Measurements from ENCODE around the gene SLX9.

SLX9 gene

DNA sequence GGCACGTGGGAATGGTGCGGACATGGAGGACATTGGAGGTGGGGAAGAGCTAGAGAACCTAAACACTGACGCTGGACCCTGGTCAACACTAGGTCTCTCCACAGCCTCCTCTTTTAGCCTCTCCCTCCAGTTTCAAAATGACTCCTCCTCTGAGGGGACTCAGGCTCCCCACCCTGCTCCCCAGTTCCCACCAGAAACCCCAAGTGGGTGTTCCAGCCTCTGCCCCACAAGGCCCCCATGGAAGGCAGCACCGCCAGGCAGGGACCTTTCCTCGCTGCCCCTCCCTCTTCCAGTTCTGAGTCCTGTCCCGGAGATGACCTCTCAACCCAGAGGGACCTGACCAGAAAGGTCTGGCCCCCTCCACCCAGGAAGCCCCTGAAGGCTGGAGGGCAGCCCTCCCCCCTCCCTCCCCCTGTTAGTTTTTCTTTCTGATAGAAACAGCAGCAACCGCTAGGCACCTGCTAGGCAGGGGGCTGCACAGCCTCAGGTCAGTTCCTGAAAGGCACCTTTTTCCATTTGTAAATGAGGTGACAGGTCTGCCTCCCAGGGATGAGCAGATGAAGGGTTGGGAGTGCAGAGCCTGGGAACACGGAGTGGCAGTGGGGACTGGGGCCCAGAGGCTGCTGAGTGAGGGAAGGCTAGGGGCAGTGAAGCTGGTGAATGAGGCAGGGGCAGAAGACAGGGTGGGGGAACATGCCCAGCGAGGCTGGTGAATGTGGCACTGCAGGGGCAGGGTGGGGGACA lies 9.9 kb upstream of the SLX9 start:
- H3K4me1 ChIP-seq (ENCODE audit: control insufficient read depth, insufficient read depth, low read length): peaks cover 13% of the 10 kb centered on the region
- H3K9me3 ChIP-seq (ENCODE audit: control insufficient read depth, low read length): no peaks in the 10 kb centered on the region
- no peak overlapping the region for H3K4me3 ChIP-seq (ENCODE audit: low read length)
- peaks cover 62% of the 10 kb centered on the region for H3K27me3 ChIP-seq (ENCODE audit: control insufficient read depth, insufficient read depth, low read length)
- no peaks in the 10 kb centered on the region for H3K36me3 ChIP-seq (ENCODE audit: control insufficient read depth, insufficient read depth, low read length)
- no peak overlapping the region for H3K9ac ChIP-seq (ENCODE audit: low read length)

DNA sequence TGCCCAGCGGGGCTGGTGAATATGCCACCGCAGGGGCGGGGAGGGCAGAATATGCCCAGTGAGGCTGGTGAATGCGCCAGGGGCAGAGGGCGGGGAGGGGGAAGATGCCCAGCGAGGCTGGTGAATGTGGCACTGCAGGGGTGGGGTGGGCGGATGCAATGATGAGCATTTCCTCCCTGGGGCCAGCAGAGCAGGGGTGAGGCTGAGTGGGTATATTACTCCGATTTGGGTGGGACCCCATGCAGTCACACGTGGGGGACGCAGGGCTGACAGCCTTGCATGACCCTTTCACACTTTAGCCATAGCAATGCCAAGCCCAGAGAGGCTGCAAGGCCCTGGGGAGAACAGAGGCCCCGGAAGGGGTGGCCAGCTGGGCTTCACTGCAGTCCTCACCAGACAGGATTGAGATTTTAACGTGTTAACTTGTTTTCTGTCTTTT lies 9.3 kb upstream of the SLX9 start:
- no peaks in the 10 kb centered on the region for H3K9me3 ChIP-seq (ENCODE audit: control insufficient read depth, low read length)
- peaks cover 62% of the 10 kb centered on the region for H3K27me3 ChIP-seq (ENCODE audit: control insufficient read depth, insufficient read depth, low read length)
- H3K36me3 ChIP-seq (ENCODE audit: control insufficient read depth, insufficient read depth, low read length): no peaks in the 10 kb centered on the region
- H3K9ac ChIP-seq (ENCODE audit: low read length): no peak overlapping the region
- H3K4me1 ChIP-seq (ENCODE audit: control insufficient read depth, insufficient read depth, low read length): peaks cover 13% of the 10 kb centered on the region
- H3K4me3 ChIP-seq (ENCODE audit: low read length): no peak overlapping the region

DNA sequence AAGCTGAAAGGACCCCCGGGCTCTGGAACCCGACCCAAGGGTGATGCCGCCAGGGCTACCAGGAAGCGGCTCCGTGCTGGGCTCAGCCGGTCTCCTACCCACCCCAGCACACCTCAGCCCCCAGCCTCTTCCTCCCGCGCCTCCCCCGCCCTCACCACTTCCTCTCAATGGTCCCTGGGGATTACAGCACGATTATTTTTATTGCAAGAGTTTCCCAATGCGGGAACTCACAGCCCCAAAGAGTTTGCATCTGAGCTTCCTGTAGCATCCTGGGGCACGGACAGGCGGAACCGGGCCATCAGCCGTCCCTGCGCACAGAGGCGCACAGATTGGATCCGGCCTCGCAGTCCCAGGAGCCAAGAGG lies 8.7 kb upstream of the SLX9 start:
- H3K4me1 ChIP-seq (ENCODE audit: control insufficient read depth, insufficient read depth, low read length): peaks cover 13% of the 10 kb centered on the region
- H3K36me3 ChIP-seq (ENCODE audit: control insufficient read depth, insufficient read depth, low read length): no peaks in the 10 kb centered on the region
- H3K4me3 ChIP-seq (ENCODE audit: low read length): no peak overlapping the region
- peaks cover 62% of the 10 kb centered on the region for H3K27me3 ChIP-seq (ENCODE audit: control insufficient read depth, insufficient read depth, low read length)
- H3K9me3 ChIP-seq (ENCODE audit: control insufficient read depth, low read length): no peaks in the 10 kb centered on the region
- H3K9ac ChIP-seq (ENCODE audit: low read length): no peak overlapping the region

DNA sequence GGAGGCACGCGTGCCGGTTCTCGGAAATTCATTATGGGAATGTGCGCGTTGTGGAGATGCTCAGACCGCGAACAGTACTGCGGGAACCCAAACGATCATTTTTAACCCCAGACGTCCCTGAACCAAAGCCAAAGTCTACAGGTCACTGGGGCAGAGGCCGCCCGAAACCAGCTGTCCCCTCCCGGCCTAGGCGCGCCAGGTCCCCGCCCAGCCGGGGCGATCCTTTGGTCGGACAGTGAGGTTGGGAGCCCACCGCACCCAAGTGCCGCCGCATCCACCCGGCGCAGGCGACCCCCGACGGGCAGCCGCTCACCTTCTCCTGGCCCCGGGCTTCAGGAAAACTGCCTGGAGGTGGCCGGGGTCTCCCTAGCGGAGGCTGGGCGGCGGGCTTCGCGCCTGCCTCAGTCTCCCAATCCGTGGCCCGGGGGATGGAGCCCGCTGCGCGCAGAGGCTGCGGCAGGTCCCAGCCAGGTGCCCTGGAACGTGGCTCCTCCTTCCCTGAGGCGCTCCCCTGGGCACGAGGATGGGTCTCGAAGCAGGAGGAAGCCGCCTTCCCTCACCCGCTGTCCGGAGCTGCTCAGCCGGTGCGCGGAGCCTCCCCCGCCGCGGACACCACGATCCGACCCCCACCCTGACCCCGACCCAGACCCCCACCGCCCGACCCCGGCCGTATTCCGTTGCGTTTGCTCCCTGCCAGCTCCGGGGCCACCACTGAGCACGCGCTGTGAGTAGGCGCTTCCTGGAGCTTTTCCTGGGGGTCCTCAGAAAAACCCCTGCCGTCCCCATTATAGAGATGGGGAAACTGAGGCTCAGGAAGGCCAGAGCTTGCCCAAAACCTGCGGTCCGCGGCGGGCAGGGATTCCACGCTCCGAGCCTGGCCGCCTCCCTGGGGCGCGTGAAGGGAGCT lies 8.1 kb upstream of the SLX9 start:
- Histone ChIP-seq H3K27me3 (ENCODE audit: control insufficient read depth, insufficient read depth, low read length) (peaks cover 61% of the 10 kb centered on the region), H3K9me3 (ENCODE audit: control insufficient read depth, low read length) (no peaks in the 10 kb centered on the region), H3K9ac (ENCODE audit: low read length) (no peak overlapping the region)

DNA sequence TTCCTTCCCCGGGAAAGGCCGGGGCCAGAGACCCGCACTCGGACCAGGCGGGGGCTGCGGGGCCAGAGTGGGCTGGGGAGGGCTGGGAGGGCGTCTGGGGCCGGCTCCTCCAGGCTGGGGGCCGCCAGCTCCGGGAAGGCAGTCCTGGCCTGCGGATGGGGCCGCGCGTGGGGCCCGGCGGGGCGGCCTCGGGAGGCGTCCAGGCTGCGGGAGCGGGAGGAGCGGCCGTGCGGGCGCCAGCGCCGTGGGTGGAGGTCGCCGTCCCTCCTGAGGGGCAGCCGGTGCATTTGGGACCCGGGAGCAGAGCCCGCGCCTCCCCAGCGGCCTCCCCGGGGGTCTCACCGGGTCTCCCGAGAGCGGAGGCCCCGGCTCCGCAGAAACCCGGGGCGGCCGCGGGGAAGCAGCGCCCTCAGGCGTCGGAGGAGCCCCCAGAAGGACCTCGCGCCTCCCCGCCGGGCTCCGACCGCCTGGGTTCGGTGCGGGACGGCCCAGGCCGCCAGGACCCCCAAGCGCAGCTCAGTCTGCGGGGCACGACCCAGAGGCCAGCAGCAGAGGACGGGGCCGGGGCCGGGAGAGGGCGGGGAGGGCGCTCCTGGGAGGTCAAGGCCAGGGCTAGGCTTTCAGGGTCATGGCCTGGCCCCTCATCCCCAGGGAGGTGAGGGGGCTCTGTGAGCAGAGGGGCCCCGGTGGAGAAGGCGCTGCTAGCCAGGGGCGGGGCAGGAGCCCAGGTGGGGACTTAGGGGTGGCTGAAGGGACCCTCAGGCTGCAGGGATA lies 7.2 kb upstream of the SLX9 start:
- H3K9ac ChIP-seq (ENCODE audit: low read length): no peak overlapping the region
- H3K36me3 ChIP-seq (ENCODE audit: control insufficient read depth, insufficient read depth, low read length): no peaks in the 10 kb centered on the region
- H3K4me3 ChIP-seq (ENCODE audit: low read length): no peak overlapping the region
- peaks cover 54% of the 10 kb centered on the region for H3K27me3 ChIP-seq (ENCODE audit: control insufficient read depth, insufficient read depth, low read length)
- peaks cover 13% of the 10 kb centered on the region for H3K4me1 ChIP-seq (ENCODE audit: control insufficient read depth, insufficient read depth, low read length)
- H3K9me3 ChIP-seq (ENCODE audit: control insufficient read depth, low read length): no peaks in the 10 kb centered on the region

More for the DNA sequence above, 8.1 kb upstream of the SLX9 start:
- no peaks in the 10 kb centered on the region for H3K36me3 ChIP-seq (ENCODE audit: control insufficient read depth, insufficient read depth, low read length)
- H3K4me3 ChIP-seq (ENCODE audit: low read length): no peak overlapping the region
- H3K4me1 ChIP-seq (ENCODE audit: control insufficient read depth, insufficient read depth, low read length): peaks cover 13% of the 10 kb centered on the region

DNA sequence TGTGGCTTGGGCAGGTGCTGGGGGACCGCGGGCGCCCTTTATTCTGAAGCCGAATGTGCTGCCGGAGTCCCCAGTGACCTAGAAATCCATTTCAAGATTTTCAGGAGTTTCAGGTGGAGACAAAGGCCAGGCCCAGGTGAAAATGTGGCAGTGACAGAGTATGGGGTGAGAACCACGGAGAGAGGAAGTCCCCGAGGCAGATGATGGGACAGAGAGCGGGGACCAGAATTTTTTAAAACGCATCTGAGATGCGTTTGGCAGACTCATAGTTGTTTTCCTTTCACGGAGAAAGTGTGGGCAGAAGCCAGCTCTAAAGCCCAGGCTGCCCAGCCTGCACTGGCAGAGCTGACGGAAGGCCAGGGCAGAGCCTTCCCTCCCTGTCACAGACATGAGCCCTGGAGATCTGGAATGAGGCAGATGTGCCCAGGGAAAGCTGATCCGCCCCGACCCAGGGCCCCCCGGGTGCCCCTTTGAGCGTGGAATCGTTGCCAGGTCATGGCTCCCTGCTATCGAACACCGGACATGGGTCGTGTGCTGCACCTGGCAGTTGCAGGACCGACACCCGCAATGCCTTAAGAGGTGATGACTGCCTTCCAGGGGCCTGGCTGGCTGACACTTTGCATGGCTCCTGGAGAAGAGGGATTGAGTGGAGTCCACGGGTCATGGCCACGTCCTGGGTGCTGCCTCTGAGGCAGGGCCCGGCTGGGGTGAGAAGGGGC lies 6.5 kb upstream of the SLX9 start:
- Histone ChIP-seq H3K36me3 (ENCODE audit: control insufficient read depth, insufficient read depth, low read length) (no peaks in the 10 kb centered on the region), H3K4me3 (ENCODE audit: low read length) (no peak overlapping the region), H3K27me3 (ENCODE audit: control insufficient read depth, insufficient read depth, low read length) (peaks cover 54% of the 10 kb centered on the region), H3K9ac (ENCODE audit: low read length) (no peak overlapping the region), H3K9me3 (ENCODE audit: control insufficient read depth, low read length) (no peaks in the 10 kb centered on the region), H3K4me1 (ENCODE audit: control insufficient read depth, insufficient read depth, low read length) (peaks cover 8% of the 10 kb centered on the region)

DNA sequence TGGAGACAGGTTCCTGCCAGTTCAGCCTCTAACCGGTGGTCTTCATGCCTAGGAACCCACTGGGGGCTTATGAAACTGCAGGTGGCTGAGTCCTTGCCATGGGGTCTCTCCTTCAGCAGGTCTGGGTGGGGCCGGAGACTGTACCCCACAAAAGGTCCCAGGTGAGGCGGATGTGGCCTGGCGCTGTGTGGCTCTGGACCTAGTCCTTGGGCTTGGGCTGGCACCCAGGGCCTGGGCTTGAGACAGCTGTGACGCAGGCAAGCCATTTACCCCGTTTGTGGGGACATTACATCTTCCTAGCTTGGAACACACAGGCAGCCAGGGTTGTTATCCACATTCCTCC lies 5.9 kb upstream of the SLX9 start:
- Histone ChIP-seq H3K4me3 (ENCODE audit: low read length) (no peak overlapping the region), H3K9me3 (ENCODE audit: control insufficient read depth, low read length) (no peaks in the 10 kb centered on the region), H3K9ac (ENCODE audit: low read length) (no peak overlapping the region), H3K4me1 (ENCODE audit: control insufficient read depth, insufficient read depth, low read length) (peaks cover 12% of the 10 kb centered on the region), H3K36me3 (ENCODE audit: control insufficient read depth, insufficient read depth, low read length) (no peaks in the 10 kb centered on the region), H3K27me3 (ENCODE audit: control insufficient read depth, insufficient read depth, low read length) (peaks cover 54% of the 10 kb centered on the region)

DNA sequence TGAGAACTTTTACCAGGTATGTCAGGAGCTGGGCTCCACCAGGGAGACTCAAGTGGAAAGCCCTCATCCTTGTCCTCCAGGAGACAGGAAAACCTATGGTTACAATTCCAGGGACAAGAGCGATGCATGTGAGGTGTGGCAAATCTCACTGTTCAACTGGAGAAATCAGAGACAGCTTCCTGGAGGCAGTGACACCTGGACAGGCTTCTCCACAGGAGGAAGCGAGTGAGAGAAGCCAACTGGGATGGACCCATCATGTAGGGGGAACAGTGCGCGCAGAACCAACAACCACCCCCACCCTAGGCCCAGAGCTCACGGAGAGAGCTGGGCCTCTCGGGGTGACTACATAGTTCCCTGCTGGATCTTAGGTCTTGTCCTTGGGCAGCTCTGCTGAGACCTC lies 5.6 kb upstream of the SLX9 start:
- H3K4me3 ChIP-seq (ENCODE audit: low read length): no peak overlapping the region
- peaks cover 51% of the 10 kb centered on the region for H3K27me3 ChIP-seq (ENCODE audit: control insufficient read depth, insufficient read depth, low read length)
- peaks cover 16% of the 10 kb centered on the region for H3K4me1 ChIP-seq (ENCODE audit: control insufficient read depth, insufficient read depth, low read length)
- no peak overlapping the region for H3K9ac ChIP-seq (ENCODE audit: low read length)
- H3K36me3 ChIP-seq (ENCODE audit: control insufficient read depth, insufficient read depth, low read length): no peaks in the 10 kb centered on the region
- no peaks in the 10 kb centered on the region for H3K9me3 ChIP-seq (ENCODE audit: control insufficient read depth, low read length)

DNA sequence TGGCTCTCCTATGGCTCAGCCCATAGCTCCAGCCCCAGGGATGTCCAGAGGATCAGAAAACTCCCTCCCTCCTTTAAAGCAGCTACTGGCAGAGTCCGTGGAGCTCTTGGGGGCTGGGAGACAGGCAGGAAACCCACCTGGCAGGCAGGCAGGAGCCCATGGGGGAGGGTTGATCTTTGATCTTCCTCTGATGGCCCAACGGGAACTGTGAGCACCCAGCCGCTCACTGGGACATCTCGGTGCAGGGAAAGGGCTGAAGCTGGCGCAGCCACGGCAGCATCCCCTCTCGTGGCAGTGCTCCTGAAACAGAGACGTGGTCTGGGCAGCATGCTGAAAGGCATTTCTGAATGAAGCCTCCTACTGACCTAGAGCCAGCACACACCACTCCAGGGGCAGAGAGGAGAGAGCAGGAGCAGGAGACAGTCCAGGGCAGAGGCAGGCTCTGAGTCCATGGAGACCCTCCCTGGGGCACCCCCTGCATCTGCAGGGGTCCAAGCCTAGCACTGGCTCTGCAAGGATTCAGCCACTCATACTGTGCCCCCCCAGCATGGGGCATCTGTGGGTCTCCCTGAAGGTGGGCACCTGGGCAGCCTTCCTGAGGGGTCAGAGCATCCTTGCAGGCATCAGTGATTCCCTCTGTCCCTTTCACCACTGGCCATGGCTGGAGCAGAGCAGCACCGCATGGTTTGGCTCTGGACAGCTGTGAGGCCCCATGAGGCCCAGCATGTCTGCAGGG lies 4.9 kb upstream of the SLX9 start:
- Histone ChIP-seq H3K9me3 (ENCODE audit: control insufficient read depth, low read length) (no peaks in the 10 kb centered on the region), H3K4me3 (ENCODE audit: low read length) (no peak overlapping the region), H3K4me1 (ENCODE audit: control insufficient read depth, insufficient read depth, low read length) (peaks cover 19% of the 10 kb centered on the region), H3K9ac (ENCODE audit: low read length) (no peak overlapping the region), H3K27me3 (ENCODE audit: control insufficient read depth, insufficient read depth, low read length) (peaks cover 44% of the 10 kb centered on the region), H3K36me3 (ENCODE audit: control insufficient read depth, insufficient read depth, low read length) (no peaks in the 10 kb centered on the region)

DNA sequence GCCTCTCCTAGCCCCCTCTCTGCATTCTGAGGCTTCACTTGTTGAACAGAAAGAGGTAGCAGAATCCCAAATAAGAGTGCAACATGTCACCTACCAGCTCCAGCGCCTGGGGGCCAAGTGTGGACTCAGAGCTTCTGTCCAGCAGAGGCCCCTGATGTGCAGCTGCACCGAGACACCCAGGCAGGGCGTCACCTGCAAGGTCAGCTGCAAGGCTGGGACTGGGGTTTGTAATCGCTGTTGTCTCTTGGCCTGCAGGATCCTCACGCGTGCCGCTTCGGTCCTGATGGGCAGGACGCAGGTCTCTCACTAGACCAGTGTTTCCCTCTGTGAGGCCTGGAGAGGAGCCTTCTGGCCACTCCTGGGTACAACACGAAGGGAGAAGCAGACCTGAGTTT lies 4.3 kb upstream of the SLX9 start:
- peaks cover 38% of the 10 kb centered on the region for H3K27me3 ChIP-seq (ENCODE audit: control insufficient read depth, insufficient read depth, low read length)
- no peak overlapping the region for H3K4me3 ChIP-seq (ENCODE audit: low read length)
- H3K4me1 ChIP-seq (ENCODE audit: control insufficient read depth, insufficient read depth, low read length): peaks cover 19% of the 10 kb centered on the region
- H3K9ac ChIP-seq (ENCODE audit: low read length): no peak overlapping the region
- no peaks in the 10 kb centered on the region for H3K9me3 ChIP-seq (ENCODE audit: control insufficient read depth, low read length)
- H3K36me3 ChIP-seq (ENCODE audit: control insufficient read depth, insufficient read depth, low read length): no peaks in the 10 kb centered on the region
